Smooth muscle cell (in vitro differentiated cells): Measurements from ENCODE around the gene ROCK2. TPM values are rescaled to one million over a fixed set of nuclear protein-coding genes. Genes with fewer than 3 reads are reported as not detected.

Source experiments
- DNase-seq: peaks from one replicate; lab custom pipeline; 2025; ENCODE audit not compliant: unreplicated experiment; lab: John Stamatoyannopoulos, UW
- H2AFZ ChIP-seq: fragments of 200-600 bp; sonication (generic); 2 replicates; pipeline ENCODE4 v1.6.0; 2016; ENCODE audit warnings: antibody characterized with exemption, low read depth, mild to moderate bottlenecking
- H3F3A ChIP-seq: fragments of 200-600 bp; sonication (generic); 2 replicates; pipeline ENCODE4 v1.6.0; 2017; ENCODE audit warnings: antibody characterized with exemption, low read depth
- H3K27ac ChIP-seq: fragments of 200-600 bp; sonication (generic); 2 replicates; pipeline ENCODE4 v1.5.1; 2016; ENCODE audit warnings: low read depth, mild to moderate bottlenecking
- H3K27me3 ChIP-seq: fragments of 200-600 bp; sonication (generic); 2 replicates; pipeline ENCODE4 v1.6.1; 2016; ENCODE audit warnings: low read depth, mild to moderate bottlenecking
- H3K36me3 ChIP-seq: fragments of 200-600 bp; sonication (generic); 2 replicates; pipeline ENCODE4 v1.5.1; 2016; ENCODE audit warnings: low read depth
- H3K4me1 ChIP-seq: fragments of 200-600 bp; sonication (generic); 2 replicates; pipeline ENCODE4 v1.5.1; 2016; ENCODE audit warnings: low read depth
- H3K4me2 ChIP-seq: fragments of 200-600 bp; sonication (generic); 2 replicates; pipeline ENCODE4 v1.6.0; 2016; ENCODE audit warnings: mild to moderate bottlenecking
- H3K4me3 ChIP-seq: fragments of 200-600 bp; sonication (generic); 2 replicates; pipeline ENCODE4 v1.5.1; 2016; ENCODE audit warnings: mild to moderate bottlenecking
- H3K79me2 ChIP-seq: fragments of 200-600 bp; sonication (generic); 2 replicates; pipeline ENCODE4 v1.6.0; 2016; ENCODE audit warnings: low read depth, mild to moderate bottlenecking
- H3K9ac ChIP-seq: fragments of 200-600 bp; sonication (generic); 2 replicates; pipeline ENCODE4 v1.6.0; 2016; ENCODE audit warnings: low read depth
- H3K9me3 ChIP-seq: fragments of 200-600 bp; sonication (generic); replicated peaks from 2 replicates; pipeline ENCODE4 v1.5.1; 2016; ENCODE audit warnings: low read depth
- H4K20me1 ChIP-seq: fragments of 200-600 bp; sonication (generic); 2 replicates; pipeline ENCODE4 v1.6.0; 2016; ENCODE audit warnings: low read depth
- CTCF ChIP-seq: fragments of 200-600 bp; sonication (generic); IDR thresholded peaks from 2 replicates; pipeline ENCODE4 v1.5.1; 2017; ENCODE audit warnings: borderline replicate concordance, mild to moderate bottlenecking, antibody characterized with exemption; ENCODE audit not compliant: insufficient read depth, poor library complexity, severe bottlenecking
- WGBS: methylation state at CpG from one replicate; pipeline ENCODE4 v1.1.7; 2016; ENCODE audit warnings: low lambda C conversion rate; 5-methylcytosine and 5-hydroxymethylcytosine counted together
- polyA plus RNA-seq: library from polyadenylated mRNA; unstranded; fragments of >200 nt; fragmentation: Nextera tagmentation; extraction: Ambion mirVana; gene quantifications from 2 replicates; pipeline ENCODE4 v1.2.1, GENCODE V29; 2016
- total RNA-seq: library from RNA; depleted of rRNA; stranded (reverse); fragments of >200 nt; gene quantifications from 2 replicates; pipeline ENCODE4 v1.2.3, GENCODE V29; 2014

ROCK2 gene
- total and polyA plus RNA-seq, 2 experiments from 2014 or later = 27.2 to 45.5 TPM

GRCh38 chr2:11179899-11180298 is 164.5 kb downstream of the ROCK2 start:
- Histone ChIP-seq H3F3A (peaks cover 8% of the 10 kb centered on the region), H3K4me1 (no peaks in the 10 kb centered on the region), H3K4me2 (no peak overlapping the region), H4K20me1 (no peaks in the 10 kb centered on the region), H3K27ac (no peak overlapping the region), H3K9me3 (no peaks in the 10 kb centered on the region), H3K27me3 (no peaks in the 10 kb centered on the region), H3K36me3 (peaks cover 10% of the 10 kb centered on the region), H3K79me2 (no peaks in the 10 kb centered on the region), H3K9ac (no peak overlapping the region), H3K4me3 (no peak overlapping the region), H2AFZ (no peak overlapping the region)
- DNase-seq = no peak
- WGBS = 92% methylated on average over 4 of the region's 4 CpGs
- no peak for TF ChIP-seq CTCF

GRCh38 chr2:11179196-11179595 is 165.2 kb downstream of the ROCK2 start:
- Histone ChIP-seq H3F3A (peaks cover 8% of the 10 kb centered on the region), H3K27me3 (no peaks in the 10 kb centered on the region), H2AFZ (no peak overlapping the region), H3K36me3 (peaks cover 10% of the 10 kb centered on the region), H3K4me1 (no peaks in the 10 kb centered on the region), H3K4me2 (no peak overlapping the region), H3K27ac (no peak overlapping the region), H3K4me3 (no peak overlapping the region), H3K9ac (no peak overlapping the region), H3K79me2 (no peaks in the 10 kb centered on the region), H3K9me3 (no peaks in the 10 kb centered on the region), H4K20me1 (no peaks in the 10 kb centered on the region)
- 74% methylated on average over 4 of the region's 4 CpGs for WGBS
- TF ChIP-seq CTCF = no peak
- no peak for DNase-seq

GRCh38 chr2:11177871-11178690 is 166.4 kb downstream of the ROCK2 start:
- Histone ChIP-seq H3K4me3 (no peak overlapping the region), H3K27me3 (no peaks in the 10 kb centered on the region), H2AFZ (no peak overlapping the region), H3K9me3 (no peaks in the 10 kb centered on the region), H3K4me2 (no peak overlapping the region), H3K4me1 (no peaks in the 10 kb centered on the region), H4K20me1 (no peaks in the 10 kb centered on the region), H3K79me2 (no peaks in the 10 kb centered on the region), H3K9ac (no peak overlapping the region), H3K27ac (no peak overlapping the region), H3K36me3 (peaks cover 10% of the 10 kb centered on the region), H3F3A (peaks cover 8% of the 10 kb centered on the region)
- DNase-seq = no peak
- WGBS = 55% methylated on average over 5 of the region's 5 CpGs
- TF ChIP-seq CTCF = no peak
